ENCODE data around the gene NTM. TPM values are rescaled to one million over a fixed set of nuclear protein-coding genes. Genes with fewer than 3 reads are reported as not detected.

The NTM gene
- total RNA-seq, 2 donors from 2014 or later: 1.7 to 3.6 TPM

DNA sequence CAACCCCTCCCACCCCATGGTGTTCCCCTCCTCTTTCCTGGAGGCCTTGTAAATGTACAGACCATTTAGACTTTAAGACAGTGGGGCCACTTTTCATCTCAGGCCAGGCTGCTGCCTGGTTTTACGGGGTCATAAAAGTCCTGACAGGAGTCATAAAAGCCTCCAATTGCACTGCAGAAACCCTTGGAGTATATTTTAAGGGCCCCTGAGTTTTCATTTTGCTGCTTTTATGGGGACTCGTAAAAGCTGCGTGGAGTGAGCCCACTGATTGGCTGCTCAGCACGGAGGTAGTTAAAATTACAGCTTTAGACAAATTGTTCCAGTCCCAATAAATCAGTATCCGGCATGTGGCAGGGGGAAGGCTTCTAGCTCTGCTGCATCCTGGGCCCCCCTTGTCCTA lies 627.6 kb downstream of the NTM start:
- no peaks in the 10 kb centered on the region for H3K36me3 Mint-ChIP-seq (ENCODE audit: low read depth)
- Histone ChIP-seq H3K27ac (ENCODE audit: low read depth, low read length) (no peak overlapping the region), H3K4me3 (ENCODE audit: low read length) (no peak overlapping the region), H3K9me3 (ENCODE audit: control insufficient read depth, low read length) (no peaks in the 10 kb centered on the region), H3K36me3 (ENCODE audit: control insufficient read depth, insufficient read depth, low read length) (no peaks in the 10 kb centered on the region), H3K9ac (ENCODE audit: extremely low read depth, low read length, poor library complexity, severe bottlenecking) (no peak overlapping the region), H3K4me1 (ENCODE audit: control insufficient read depth, insufficient read depth, low read length) (no peaks in the 10 kb centered on the region), H3K27me3 (ENCODE audit: control insufficient read depth, insufficient read depth, low read length, poor library complexity, severe bottlenecking) (no peaks in the 10 kb centered on the region)
- H3K27ac Mint-ChIP-seq: no peak overlapping the region
- no peaks in the 10 kb centered on the region for H3K4me1 Mint-ChIP-seq
- TF ChIP-seq, protein P1, sequence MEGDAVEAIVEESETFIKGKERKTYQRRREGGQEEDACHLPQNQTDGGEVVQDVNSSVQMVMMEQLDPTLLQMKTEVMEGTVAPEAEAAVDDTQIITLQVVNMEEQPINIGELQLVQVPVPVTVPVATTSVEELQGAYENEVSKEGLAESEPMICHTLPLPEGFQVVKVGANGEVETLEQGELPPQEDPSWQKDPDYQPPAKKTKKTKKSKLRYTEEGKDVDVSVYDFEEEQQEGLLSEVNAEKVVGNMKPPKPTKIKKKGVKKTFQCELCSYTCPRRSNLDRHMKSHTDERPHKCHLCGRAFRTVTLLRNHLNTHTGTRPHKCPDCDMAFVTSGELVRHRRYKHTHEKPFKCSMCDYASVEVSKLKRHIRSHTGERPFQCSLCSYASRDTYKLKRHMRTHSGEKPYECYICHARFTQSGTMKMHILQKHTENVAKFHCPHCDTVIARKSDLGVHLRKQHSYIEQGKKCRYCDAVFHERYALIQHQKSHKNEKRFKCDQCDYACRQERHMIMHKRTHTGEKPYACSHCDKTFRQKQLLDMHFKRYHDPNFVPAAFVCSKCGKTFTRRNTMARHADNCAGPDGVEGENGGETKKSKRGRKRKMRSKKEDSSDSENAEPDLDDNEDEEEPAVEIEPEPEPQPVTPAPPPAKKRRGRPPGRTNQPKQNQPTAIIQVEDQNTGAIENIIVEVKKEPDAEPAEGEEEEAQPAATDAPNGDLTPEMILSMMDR (conservative IDR thresholded peaks at IDR 0.05): no peak
- H3K27me3 Mint-ChIP-seq (ENCODE audit: insufficient read depth): no peaks in the 10 kb centered on the region
- H3K9me3 Mint-ChIP-seq: no peaks in the 10 kb centered on the region
- H3K4me3 Mint-ChIP-seq: no peak overlapping the region
- no peak for DNase-seq
- 87 to 90% methylated on average over 5 of the region's 5 CpGs for WGBS, 2 experiments (ENCODE audit: insufficient coverage in 1 of 2, insufficient read length in 1 of 2)

GRCh38 chr11:131999084-131999483 lies 628.7 kb downstream of the NTM start:
- 71% methylated on average over 6 of the region's 6 CpGs for WGBS, 2 experiments (ENCODE audit: insufficient coverage in 1 of 2, insufficient read length in 1 of 2)
- TF ChIP-seq, protein P1 (conservative IDR thresholded peaks at IDR 0.05): no peak
- H3K36me3 ChIP-seq (ENCODE audit: control insufficient read depth, insufficient read depth, low read length): no peaks in the 10 kb centered on the region
- Mint-ChIP-seq H3K4me1 (no peaks in the 10 kb centered on the region), H3K9me3 (no peaks in the 10 kb centered on the region), H3K27me3 (ENCODE audit: insufficient read depth) (no peaks in the 10 kb centered on the region), H3K4me3 (no peak overlapping the region), H3K27ac (no peak overlapping the region), H3K36me3 (ENCODE audit: low read depth) (no peaks in the 10 kb centered on the region)
- no peaks in the 10 kb centered on the region for H3K4me1 ChIP-seq (ENCODE audit: control insufficient read depth, insufficient read depth, low read length)
- no peak overlapping the region for H3K9ac ChIP-seq (ENCODE audit: extremely low read depth, low read length, poor library complexity, severe bottlenecking)
- DNase-seq: no peak
- no peaks in the 10 kb centered on the region for H3K27me3 ChIP-seq (ENCODE audit: control insufficient read depth, insufficient read depth, low read length, poor library complexity, severe bottlenecking)
- H3K4me3 ChIP-seq (ENCODE audit: low read length): no peak overlapping the region
- H3K27ac ChIP-seq (ENCODE audit: low read depth, low read length): no peak overlapping the region
- no peaks in the 10 kb centered on the region for H3K9me3 ChIP-seq (ENCODE audit: control insufficient read depth, low read length)

DNA sequence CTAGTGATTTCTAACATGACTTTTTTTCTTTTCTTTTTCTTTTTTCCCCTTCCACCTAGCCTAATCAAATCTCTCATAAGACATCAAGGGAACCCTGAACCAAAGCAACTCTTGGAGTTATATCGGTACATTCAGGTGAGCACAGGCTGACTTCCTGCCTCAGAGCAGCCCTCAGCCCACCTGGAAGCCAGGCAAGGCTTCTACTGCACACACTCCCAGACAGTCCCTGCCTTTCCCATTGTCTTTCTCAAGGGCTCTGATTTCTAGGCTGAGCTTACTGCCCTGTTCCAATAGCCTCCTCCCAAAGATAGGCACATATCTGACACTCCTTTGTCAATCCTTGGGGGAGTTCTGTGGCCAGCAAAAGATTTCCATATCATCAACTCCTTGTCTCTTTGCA lies 629.5 kb downstream of the NTM start:
- Histone ChIP-seq H3K27ac (ENCODE audit: low read depth, low read length) (no peak overlapping the region), H3K4me3 (ENCODE audit: low read length) (no peak overlapping the region), H3K36me3 (ENCODE audit: control insufficient read depth, insufficient read depth, low read length) (no peaks in the 10 kb centered on the region), H3K27me3 (ENCODE audit: control insufficient read depth, insufficient read depth, low read length, poor library complexity, severe bottlenecking) (no peaks in the 10 kb centered on the region), H3K9me3 (ENCODE audit: control insufficient read depth, low read length) (no peaks in the 10 kb centered on the region), H3K9ac (ENCODE audit: extremely low read depth, low read length, poor library complexity, severe bottlenecking) (no peak overlapping the region), H3K4me1 (ENCODE audit: control insufficient read depth, insufficient read depth, low read length) (no peaks in the 10 kb centered on the region)
- DNase-seq: no peak
- Mint-ChIP-seq H3K27ac (no peak overlapping the region), H3K4me3 (no peak overlapping the region), H3K36me3 (ENCODE audit: low read depth) (no peaks in the 10 kb centered on the region), H3K4me1 (no peaks in the 10 kb centered on the region), H3K27me3 (ENCODE audit: insufficient read depth) (no peaks in the 10 kb centered on the region), H3K9me3 (no peaks in the 10 kb centered on the region)
- 91 to 100% methylated on average over 1 of the region's 1 CpG for WGBS, 2 experiments (ENCODE audit: insufficient coverage in 1 of 2, insufficient read length in 1 of 2)
- TF ChIP-seq, protein P1 (conservative IDR thresholded peaks at IDR 0.05): no peak
